SK-N-MC (cell line): Measurements from ENCODE around the gene PLAGL1.
"Not testable (repeated sequence)": the region's sequence is repeated elsewhere in the genome, so short reads cannot be mapped to it uniquely, and the experiment has no call there.

Experiments
- DNase-seq: peaks from one replicate; pipeline ENCODE4 v3.0.0-alpha.2; 2011; ENCODE audit warnings: low read depth, low spot score
- H3K27ac ChIP-seq: fragments of 200-600 bp; sonication (generic); 2 replicates; pipeline ENCODE4 v1.5.1; 2016; ENCODE audit warnings: mixed run types
- H3K36me3 ChIP-seq: fragments of 200-600 bp; sonication (generic); 2 replicates; pipeline ENCODE4 v1.6.1; 2017; ENCODE audit warnings: antibody characterized with exemption, low read length, mixed read lengths; ENCODE audit not compliant: insufficient read depth
- H3K4me3 ChIP-seq: fragments of 200-600 bp; sonication (generic); 2 replicates; pipeline ENCODE4 v1.5.1; 2016
- H3K9ac ChIP-seq: fragments of 200-600 bp; sonication (generic); 2 replicates; pipeline ENCODE4 v1.8.0; 2017; ENCODE audit warnings: mixed run types, mixed read lengths; ENCODE audit not compliant: insufficient read length
- H3K9me3 ChIP-seq: fragments of 200-600 bp; sonication (generic); 2 replicates; pipeline ENCODE4 v1.6.1; 2017; ENCODE audit warnings: low read depth, mild to moderate bottlenecking, antibody characterized with exemption, low read length, moderate library complexity, mixed read lengths
- EZH2 ChIP-seq: fragments of 200-600 bp; sonication (generic); IDR thresholded peaks from one replicate; pipeline ENCODE4 v1.6.1; 2017; ENCODE audit warnings: antibody characterized with exemption
- FOXP2 ChIP-seq: optimal IDR thresholded peaks from 2 replicates; pipeline ENCODE3; 2011; ENCODE audit warnings: mild to moderate bottlenecking, moderate library complexity; ENCODE audit not compliant: insufficient read depth; ENCODE audit errors: extremely low read length, control extremely low read depth
- POLR2AphosphoS5 ChIP-seq: IDR thresholded peaks from 2 replicates; pipeline ENCODE4 v1.6.1; 2012; ENCODE audit warnings: mild to moderate bottlenecking, low read depth, low read length, borderline replicate concordance

PLAGL1 gene

DNA sequence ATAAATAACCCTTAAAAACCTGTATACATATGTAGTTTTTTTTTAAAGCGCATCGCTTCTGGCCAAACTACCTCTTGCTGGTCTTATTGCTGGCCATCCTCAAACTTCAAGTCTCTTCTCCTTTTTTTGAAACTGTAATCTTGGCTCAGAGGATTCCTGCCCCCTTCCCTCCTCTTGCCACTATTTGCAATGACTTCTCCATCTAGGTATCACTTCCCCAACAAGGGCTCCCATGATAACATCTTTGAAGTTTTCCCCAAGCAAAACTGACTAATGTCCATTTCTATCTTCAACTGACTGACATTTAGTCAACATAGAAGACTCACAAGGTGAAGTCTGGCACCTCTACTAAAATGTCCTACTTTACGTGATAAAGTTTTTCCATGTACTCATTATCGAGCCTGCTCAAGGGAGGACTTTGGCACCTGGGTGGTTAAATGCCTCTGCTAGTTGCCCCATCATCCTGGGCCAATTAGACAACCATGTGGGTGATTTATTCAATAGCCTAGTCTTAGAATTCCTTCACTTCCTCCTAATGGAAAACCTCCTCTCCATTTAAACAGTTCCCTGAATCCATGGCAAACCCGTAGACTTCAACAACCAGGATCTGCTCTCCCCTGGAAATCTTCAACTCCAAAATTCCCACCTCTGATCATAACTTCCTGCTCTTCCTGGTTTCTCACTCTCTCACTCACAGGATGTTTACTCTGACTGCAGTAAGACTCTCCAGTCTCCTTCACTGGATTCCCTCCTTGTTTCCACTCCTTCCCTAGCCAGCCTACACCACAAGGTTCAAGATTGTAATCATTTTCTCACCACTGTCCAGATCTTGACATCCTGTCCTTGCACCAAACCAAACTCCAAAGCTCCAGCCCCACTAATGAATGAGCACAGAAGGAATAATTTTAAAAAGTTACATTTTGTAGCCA is 9.4 kb upstream of the PLAGL1 start:
- no peaks in the 10 kb centered on the region for H3K9me3 ChIP-seq
- no peak overlapping the region for H3K27ac ChIP-seq
- TF ChIP-seq FOXP2 (no peak), POLR2AphosphoS5 (no peak), EZH2 (no peak)
- H3K4me3 ChIP-seq, result no peak overlapping the region
- no peak for DNase-seq
- no peak overlapping the region for H3K9ac ChIP-seq
- H3K36me3 ChIP-seq, result no peaks in the 10 kb centered on the region

DNA sequence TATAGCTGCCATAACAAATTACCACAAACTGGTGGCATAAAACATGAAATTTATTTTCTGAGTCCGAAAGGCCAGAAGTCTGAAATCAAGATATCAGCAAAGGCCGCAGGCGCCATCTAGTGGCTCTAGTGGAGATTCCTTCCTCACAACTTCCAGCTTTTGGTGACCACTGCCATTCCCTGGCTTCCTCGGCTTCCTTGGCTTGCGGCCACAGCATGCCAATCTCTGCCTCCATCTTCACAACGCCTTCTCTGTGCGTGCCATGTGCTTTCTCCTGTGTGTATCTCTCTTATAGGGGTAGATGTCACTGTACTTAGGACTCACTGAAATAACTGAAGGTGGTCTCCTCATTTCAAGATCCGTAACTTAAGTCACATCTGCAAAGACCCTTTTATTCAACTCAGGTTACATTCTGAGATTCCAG is 5.4 kb upstream of the PLAGL1 start:
- Histone ChIP-seq H3K4me3 (no peak overlapping the region), H3K9ac (no peak overlapping the region), H3K27ac (no peak overlapping the region), H3K9me3 (no peaks in the 10 kb centered on the region), H3K36me3 (no peaks in the 10 kb centered on the region)
- peak; percentile 20 for DNase-seq
- TF ChIP-seq POLR2AphosphoS5, result no peak
- TF ChIP-seq FOXP2, result no peak
- no peak for TF ChIP-seq EZH2

DNA sequence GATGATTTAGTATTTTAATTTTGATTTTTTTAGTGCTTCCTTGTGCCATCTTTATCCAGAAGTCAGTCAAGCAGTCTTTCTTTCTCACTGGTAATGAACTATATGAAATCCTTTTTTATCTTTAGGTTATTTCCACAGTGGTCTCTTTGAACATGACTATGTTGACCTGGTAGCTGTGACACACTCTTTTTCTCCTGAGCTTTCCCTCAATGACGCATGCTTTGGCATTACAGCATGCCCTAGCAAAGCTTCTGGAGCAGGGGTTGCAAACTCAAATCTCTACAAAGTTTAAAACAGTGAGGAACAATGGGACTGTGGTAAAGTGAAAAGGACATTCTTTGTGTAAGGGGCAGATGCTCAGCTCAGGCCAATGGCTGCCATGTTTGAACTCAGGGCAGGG is 4.5 kb upstream of the PLAGL1 start:
- H3K27ac ChIP-seq, result no peak overlapping the region
- H3K36me3 ChIP-seq, result no peaks in the 10 kb centered on the region
- no peaks in the 10 kb centered on the region for H3K9me3 ChIP-seq
- no peak overlapping the region for H3K4me3 ChIP-seq
- TF ChIP-seq POLR2AphosphoS5, result no peak
- TF ChIP-seq FOXP2, result no peak
- TF ChIP-seq EZH2, result no peak
- H3K9ac ChIP-seq, result no peak overlapping the region
- DNase-seq, result no peak

DNA sequence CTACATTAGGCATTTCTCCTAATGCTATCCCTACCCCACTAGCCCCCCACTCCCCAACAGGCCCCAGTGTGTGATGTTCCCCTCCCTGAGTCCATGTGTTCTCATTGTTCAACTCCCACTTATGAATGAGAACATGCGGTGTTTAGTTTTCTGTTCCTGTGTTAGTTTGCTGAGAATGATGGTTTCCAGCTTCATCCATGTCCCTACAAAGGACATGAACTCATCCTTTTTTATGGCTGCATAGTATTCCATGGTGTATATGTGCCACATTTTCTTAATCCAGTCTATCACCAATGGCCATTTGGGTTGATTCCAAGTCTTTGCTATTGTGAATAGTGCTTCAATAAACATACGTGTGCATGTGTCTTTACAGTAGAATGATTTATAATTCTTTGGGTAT is 1.6 kb upstream of the PLAGL1 start:
- H3K9me3 ChIP-seq, H3K4me3 ChIP-seq, DNase-seq, H3K27ac ChIP-seq, H3K9ac ChIP-seq, H3K36me3 ChIP-seq: not testable (repeated sequence)

DNA sequence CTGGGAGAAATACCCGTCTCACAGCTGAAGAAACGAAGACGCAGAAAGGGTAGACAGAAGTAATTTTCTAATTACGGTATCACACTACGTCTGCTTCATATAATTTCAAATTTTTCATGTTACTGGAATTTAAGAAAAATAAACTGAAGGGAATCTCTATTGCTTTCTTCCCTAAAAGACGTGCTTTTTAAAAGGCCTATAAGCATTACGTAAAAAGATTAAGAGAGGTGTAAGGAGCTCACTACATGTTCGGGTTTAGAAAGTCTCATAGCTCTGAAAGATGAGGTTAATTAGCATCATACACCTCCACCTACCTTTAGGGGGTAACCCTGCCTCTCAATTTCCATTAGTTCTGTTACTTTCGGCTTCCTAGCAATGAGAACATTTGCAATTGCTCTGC is 787 bp upstream of the PLAGL1 start:
- Histone ChIP-seq H3K9ac (no peak overlapping the region), H3K27ac (no peak overlapping the region), H3K4me3 (no peak overlapping the region)

DNA sequence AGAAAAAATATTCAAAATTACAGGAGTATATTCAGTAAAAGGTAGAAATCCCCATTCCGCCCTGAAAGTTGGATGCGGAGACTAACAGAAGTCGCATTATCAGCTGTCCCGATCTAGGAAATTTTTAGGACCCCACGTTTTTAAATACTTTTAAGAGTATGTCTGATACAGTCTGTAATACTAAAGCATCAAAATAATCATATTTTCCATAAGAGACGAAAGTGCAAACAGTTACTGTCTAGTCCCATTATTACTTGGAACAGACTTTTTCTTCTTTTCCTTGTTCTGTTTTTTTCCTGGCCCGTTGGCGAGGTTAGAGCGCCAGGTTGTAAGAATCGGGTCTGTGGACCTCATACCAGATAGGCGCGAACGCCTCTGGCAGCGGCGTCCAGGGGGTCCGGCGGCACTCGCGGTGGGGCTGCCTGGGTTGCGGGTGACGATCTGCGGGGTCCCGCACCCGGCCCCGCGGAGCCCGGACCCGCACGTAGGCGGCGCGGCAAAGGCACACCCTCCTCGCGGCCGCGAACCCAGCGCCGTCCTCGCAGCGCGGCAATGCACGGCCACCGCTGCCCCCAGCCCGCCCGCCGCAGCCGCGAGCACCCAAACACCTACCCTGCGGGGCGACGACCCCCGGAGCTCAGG is 460 bp downstream of the PLAGL1 start:
- Histone ChIP-seq H3K36me3 (no peaks in the 10 kb centered on the region), H3K27ac (no peak overlapping the region)
- no peak for DNase-seq

More for the DNA sequence above, 787 bp upstream of the PLAGL1 start:
- no peaks in the 10 kb centered on the region for H3K9me3 ChIP-seq
- no peak for DNase-seq
- H3K36me3 ChIP-seq, result no peaks in the 10 kb centered on the region
- TF ChIP-seq FOXP2 (no peak), EZH2 (no peak), POLR2AphosphoS5 (no peak)

DNA sequence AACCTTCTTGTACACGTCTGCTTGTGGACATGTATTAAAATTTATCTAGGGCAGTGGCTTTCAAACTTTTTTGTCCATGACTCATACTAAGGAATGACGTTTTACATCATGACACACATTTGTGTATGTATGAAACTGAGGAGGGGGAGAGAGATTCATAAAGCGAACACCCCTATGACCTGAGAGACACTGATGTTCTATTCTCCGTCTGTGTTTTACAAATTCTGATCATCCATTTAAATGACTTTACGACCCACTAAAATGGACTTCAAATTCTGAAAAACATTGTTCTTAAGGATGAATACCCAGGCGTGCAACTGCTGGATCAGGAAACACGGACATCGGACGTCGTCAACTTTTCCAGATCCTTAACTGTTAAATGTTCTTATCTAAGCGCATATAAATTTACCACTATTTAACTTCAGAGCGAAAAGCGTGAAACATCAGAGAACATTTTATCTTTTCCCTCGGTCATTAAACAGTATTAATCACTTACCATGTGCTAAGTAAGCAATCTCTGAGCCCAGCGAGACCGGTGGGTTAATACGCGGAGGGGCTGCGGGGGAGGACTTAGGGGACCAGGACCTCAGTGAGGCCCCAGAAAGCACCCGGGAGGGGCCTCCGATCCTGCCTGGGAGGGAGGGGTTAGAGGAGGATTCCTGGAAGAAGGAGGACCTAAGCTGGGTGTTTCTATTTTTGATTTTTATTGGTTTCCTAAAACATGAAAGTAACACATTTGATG is 1.2 kb downstream of the PLAGL1 start:
- Histone ChIP-seq H3K9ac (peak overlapping the region; percentile 73), H3K27ac (no peak overlapping the region), H3K9me3 (no peaks in the 10 kb centered on the region), H3K4me3 (peak overlapping the region; percentile 74), H3K36me3 (no peaks in the 10 kb centered on the region)
- no peak for DNase-seq
- TF ChIP-seq POLR2AphosphoS5, result no peak
- no peak for TF ChIP-seq EZH2
- TF ChIP-seq FOXP2, result no peak

More for the DNA sequence above, 460 bp downstream of the PLAGL1 start:
- TF ChIP-seq EZH2 (no peak), POLR2AphosphoS5 (no peak), FOXP2 (no peak)
- Histone ChIP-seq H3K4me3 (peak overlapping the region; percentile 74), H3K9me3 (no peaks in the 10 kb centered on the region), H3K9ac (peak overlapping the region; percentile 73)

DNA sequence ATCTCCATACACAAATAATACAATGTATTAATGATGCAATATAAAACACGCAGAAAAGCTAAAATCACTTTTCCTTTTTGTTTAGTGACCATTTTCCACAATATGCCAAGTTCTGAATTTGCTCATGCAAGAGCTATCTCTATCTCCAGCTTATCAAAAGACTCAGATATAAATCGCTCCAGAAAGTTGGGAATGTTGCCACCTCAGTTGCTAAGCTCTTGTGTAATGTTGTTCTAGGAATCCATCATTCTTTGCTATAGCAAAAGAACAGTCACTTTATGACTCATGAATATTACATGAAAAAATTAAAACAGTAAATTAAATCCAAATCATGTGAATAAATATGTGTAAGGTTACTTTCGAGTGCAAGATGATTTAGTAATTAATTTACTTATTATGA is 8.7 kb downstream of the PLAGL1 start:
- DNase-seq, result no peak
- H3K27ac ChIP-seq, result no peak overlapping the region
- no peaks in the 10 kb centered on the region for H3K9me3 ChIP-seq
- no peak for TF ChIP-seq POLR2AphosphoS5
- no peak overlapping the region for H3K4me3 ChIP-seq
- no peak overlapping the region for H3K9ac ChIP-seq
- no peaks in the 10 kb centered on the region for H3K36me3 ChIP-seq
